SK-N-SH (cell line): ENCODE data around the gene SUCLG2. TPM values are rescaled to one million over a fixed set of nuclear protein-coding genes. Genes with fewer than 3 reads are reported as not detected.

ENCODE experiments used
- CTCF ChIA-PET: fragments of 300-600, 350-600 bp; formaldehyde crosslinking; extraction: SDS; loops from one replicate; lab custom pipeline; 2021; lab: Yijun Ruan, JAX
- POLR2A ChIA-PET: fragments of 350-600 bp; sonication (Branson Sonifier 250); formaldehyde crosslinking; extraction: SDS; loops from one replicate; lab custom pipeline; 2020; ENCODE audit warnings: antibody characterized with exemption, inconsistent platforms; lab: Yijun Ruan, JAX
- DNase-seq: peaks from one replicate; pipeline ENCODE4 v3.0.0; 2012
- H2AFZ ChIP-seq: fragments of 200-600 bp; sonication (generic); 2 replicates; pipeline ENCODE4 v1.8.1; 2016; ENCODE audit warnings: antibody characterized with exemption, mild to moderate bottlenecking, low read depth
- H3F3A ChIP-seq: fragments of 200-600 bp; sonication (generic); replicated peaks from 2 replicates; pipeline ENCODE3; 2016; ENCODE audit warnings: antibody characterized with exemption, mild to moderate bottlenecking; ENCODE audit not compliant: insufficient read depth
- H3K27ac ChIP-seq, 2 experiments: fragments of 200-500 bp in 1 of 2; fragments of 200-600 bp in 1 of 2; sonication (Bioruptor generic) in 1 of 2; sonication (generic), shearing (Covaris generic) in 1 of 2; 2 replicates each; pipeline versions ENCODE4 v1.5.1 to v1.6.1; 2014 to 2016; ENCODE audit warnings: low read depth in 2 of 2, inconsistent platforms in 1 of 2, low read length in 1 of 2, mild to moderate bottlenecking in 1 of 2, mixed read lengths in 1 of 2
- H3K27me3 ChIP-seq: fragments of 200-600 bp; sonication (generic), shearing (Covaris generic); 2 replicates; pipeline ENCODE4 v1.6.1; 2016; ENCODE audit warnings: mixed run types; ENCODE audit not compliant: insufficient read depth
- H3K36me3 ChIP-seq, 2 experiments: fragments of 200-500 bp in 1 of 2; fragments of 200-600 bp in 1 of 2; sonication (Bioruptor generic) in 1 of 2; sonication (generic) in 1 of 2; replicated peaks in 1 of 2; 2 replicates each; pipeline versions ENCODE3 to v1.5.1; 2014 to 2016; ENCODE audit warnings: low read length in 1 of 2, mild to moderate bottlenecking in 1 of 2; ENCODE audit not compliant: insufficient read depth in 2 of 2, control insufficient read depth in 1 of 2
- H3K4me1 ChIP-seq, 2 experiments: fragments of 200-500 bp in 1 of 2; fragments of 200-600 bp in 1 of 2; sonication (Bioruptor generic) in 1 of 2; sonication (generic), shearing (Covaris generic) in 1 of 2; 2 replicates each; pipeline versions ENCODE4 v1.5.1 to v1.6.1; 2014 to 2016; ENCODE audit warnings: low read depth in 1 of 2, low read length in 1 of 2, mixed run types in 1 of 2; ENCODE audit not compliant: insufficient read depth in 2 of 2, control insufficient read depth in 1 of 2
- H3K4me2 ChIP-seq: fragments of 200-600 bp; sonication (generic), shearing (Covaris generic); 2 replicates; pipeline ENCODE4 v1.6.1; 2017; ENCODE audit warnings: mixed run types
- H3K4me3 ChIP-seq, 2 experiments: fragments of 200-500 bp in 1 of 2; fragments of 200-600 bp in 1 of 2; sonication (Bioruptor generic) in 1 of 2; sonication (generic), shearing (Covaris generic) in 1 of 2; 2 replicates each; pipeline versions ENCODE4 v1.5.1 to v1.8.1; 2014 to 2016; ENCODE audit warnings: low read depth in 2 of 2, inconsistent platforms in 1 of 2, low read length in 1 of 2, mild to moderate bottlenecking in 1 of 2, mixed read lengths in 1 of 2, moderate library complexity in 1 of 2
- H3K79me2 ChIP-seq: fragments of 200-600 bp; sonication (generic); 2 replicates; pipeline ENCODE4 v1.8.1; 2017; ENCODE audit warnings: mild to moderate bottlenecking; ENCODE audit not compliant: insufficient read depth
- H3K9ac ChIP-seq: fragments of 200-600 bp; sonication (generic); 2 replicates; pipeline ENCODE4 v1.6.1; 2017; ENCODE audit warnings: mixed run types
- H3K9me2 ChIP-seq: fragments of 200-600 bp; sonication (generic); 2 replicates; pipeline ENCODE4 v1.6.1; 2017; ENCODE audit warnings: mixed run types
- H3K9me3 ChIP-seq: fragments of 200-600 bp; sonication (generic); 2 replicates; pipeline ENCODE4 v1.6.1; 2017; ENCODE audit warnings: mixed run types, mild to moderate bottlenecking, moderate library complexity
- H4K20me1 ChIP-seq: fragments of 200-600 bp; sonication (generic); 2 replicates; pipeline ENCODE4 v1.6.1; 2017; ENCODE audit warnings: mild to moderate bottlenecking, mixed run types; ENCODE audit not compliant: insufficient read depth
- CHD2 ChIP-seq: fragments of 150-350 bp; IDR thresholded peaks from 2 replicates; pipeline ENCODE4 v1.6.1; 2018; ENCODE audit warnings: low read length; ENCODE audit not compliant: partially characterized antibody
- FOXJ3 ChIP-seq: sonication (generic); formaldehyde crosslinking; IDR thresholded peaks from 2 replicates; pipeline ENCODE4 v1.5.1; 2020; ENCODE audit warnings: mild to moderate bottlenecking, missing genetic modification reagents
- FOXM1 ChIP-seq: IDR thresholded peaks from 2 replicates; pipeline ENCODE4 v1.4.0; 2012; ENCODE audit warnings: low read depth, mild to moderate bottlenecking
- JUND ChIP-seq: IDR thresholded peaks from 2 replicates; pipeline ENCODE4 v1.4.0; 2012
- MXI1 ChIP-seq: IDR thresholded peaks from 2 replicates; pipeline ENCODE4 v1.6.1; 2012; ENCODE audit warnings: mild to moderate bottlenecking, low read depth, low read length, improper control_type of control experiment
- RAD21 ChIP-seq: IDR thresholded peaks from 2 replicates; pipeline ENCODE4 v1.6.1; 2012; ENCODE audit warnings: mild to moderate bottlenecking, low read length
- RCOR1 ChIP-seq: fragments of 150-350 bp; IDR thresholded peaks from 2 replicates; pipeline ENCODE4 v1.6.1; 2017; ENCODE audit warnings: antibody characterized with exemption, low read length
- RFX5 ChIP-seq: IDR thresholded peaks from 2 replicates; pipeline ENCODE4 v1.6.1; 2012; ENCODE audit warnings: mild to moderate bottlenecking, improper control_type of control experiment, low read length
- SIN3A ChIP-seq: IDR thresholded peaks from 2 replicates; pipeline ENCODE4 v1.6.1; 2012; ENCODE audit warnings: low read depth, mild to moderate bottlenecking, low read length, moderate library complexity, borderline replicate concordance
- SMC3 ChIP-seq: IDR thresholded peaks from 2 replicates; pipeline ENCODE4 v1.6.1; 2012; ENCODE audit warnings: low read depth, low read length, improper control_type of control experiment
- TAF1 ChIP-seq: IDR thresholded peaks from 2 replicates; pipeline ENCODE4 v1.6.1; 2012; ENCODE audit warnings: low read depth, mild to moderate bottlenecking, low read length, moderate library complexity, borderline replicate concordance
- TEAD4 ChIP-seq: IDR thresholded peaks from 2 replicates; pipeline ENCODE4 v1.4.0; 2012; ENCODE audit warnings: mild to moderate bottlenecking, borderline replicate concordance; ENCODE audit not compliant: insufficient read depth
- USF2 ChIP-seq: fragments of 150-350 bp; IDR thresholded peaks from 2 replicates; pipeline ENCODE4 v1.6.1; 2017; ENCODE audit warnings: antibody characterized with exemption, low read length, low read depth, borderline replicate concordance
- WGBS: methylation state at CpG from one replicate; pipeline ENCODE4 v1.1.6; 2017; ENCODE audit warnings: low lambda C conversion rate; 5-methylcytosine and 5-hydroxymethylcytosine counted together
- polyA plus RNA-seq, 3 experiments: library from polyadenylated mRNA; depleted of rRNA; stranded (reverse); fragments of >200 nt; gene quantifications; 2 replicates each; pipeline ENCODE4 v1.2.3, GENCODE V29; 2012
- TF ChIP-seq, protein P1 (sequence below): fragments of 200-600 bp; sonication (generic); IDR thresholded peaks from 2 replicates; pipeline ENCODE4 v1.6.1; 2017; ENCODE audit warnings: antibody characterized with exemption, mild to moderate bottlenecking, moderate library complexity
- TF ChIP-seq, protein P2 (sequence below): fragments of 150-350 bp; IDR thresholded peaks from 2 replicates; pipeline ENCODE4 v1.6.1; 2016; ENCODE audit warnings: mild to moderate bottlenecking, low read depth, low read length

SUCLG2 gene
- polyA plus RNA-seq, 1 of the 3 experiments (the other 2 are of a cell fraction): 20.2 TPM

GRCh38 chr3:67605377-67605776 is 49.0 kb downstream of the SUCLG2 start:
- H3K27ac ChIP-seq: no peak overlapping the region; a peak in 1 of 4 replicates
- no peaks in the 10 kb centered on the region for H3K9me2 ChIP-seq
- TF ChIP-seq SIN3A: no peak
- TF ChIP-seq JUND: 0 out of 2 replicates have a peak, but pooled peaks have one; percentile 9
- no peak for TF ChIP-seq RCOR1
- TF ChIP-seq, protein P1, sequence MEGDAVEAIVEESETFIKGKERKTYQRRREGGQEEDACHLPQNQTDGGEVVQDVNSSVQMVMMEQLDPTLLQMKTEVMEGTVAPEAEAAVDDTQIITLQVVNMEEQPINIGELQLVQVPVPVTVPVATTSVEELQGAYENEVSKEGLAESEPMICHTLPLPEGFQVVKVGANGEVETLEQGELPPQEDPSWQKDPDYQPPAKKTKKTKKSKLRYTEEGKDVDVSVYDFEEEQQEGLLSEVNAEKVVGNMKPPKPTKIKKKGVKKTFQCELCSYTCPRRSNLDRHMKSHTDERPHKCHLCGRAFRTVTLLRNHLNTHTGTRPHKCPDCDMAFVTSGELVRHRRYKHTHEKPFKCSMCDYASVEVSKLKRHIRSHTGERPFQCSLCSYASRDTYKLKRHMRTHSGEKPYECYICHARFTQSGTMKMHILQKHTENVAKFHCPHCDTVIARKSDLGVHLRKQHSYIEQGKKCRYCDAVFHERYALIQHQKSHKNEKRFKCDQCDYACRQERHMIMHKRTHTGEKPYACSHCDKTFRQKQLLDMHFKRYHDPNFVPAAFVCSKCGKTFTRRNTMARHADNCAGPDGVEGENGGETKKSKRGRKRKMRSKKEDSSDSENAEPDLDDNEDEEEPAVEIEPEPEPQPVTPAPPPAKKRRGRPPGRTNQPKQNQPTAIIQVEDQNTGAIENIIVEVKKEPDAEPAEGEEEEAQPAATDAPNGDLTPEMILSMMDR: peak; percentile 57
- TF ChIP-seq MXI1: no peak
- no peak for TF ChIP-seq USF2
- TF ChIP-seq FOXJ3: no peak
- TF ChIP-seq SMC3: peak; percentile 42
- TF ChIP-seq, protein P2, sequence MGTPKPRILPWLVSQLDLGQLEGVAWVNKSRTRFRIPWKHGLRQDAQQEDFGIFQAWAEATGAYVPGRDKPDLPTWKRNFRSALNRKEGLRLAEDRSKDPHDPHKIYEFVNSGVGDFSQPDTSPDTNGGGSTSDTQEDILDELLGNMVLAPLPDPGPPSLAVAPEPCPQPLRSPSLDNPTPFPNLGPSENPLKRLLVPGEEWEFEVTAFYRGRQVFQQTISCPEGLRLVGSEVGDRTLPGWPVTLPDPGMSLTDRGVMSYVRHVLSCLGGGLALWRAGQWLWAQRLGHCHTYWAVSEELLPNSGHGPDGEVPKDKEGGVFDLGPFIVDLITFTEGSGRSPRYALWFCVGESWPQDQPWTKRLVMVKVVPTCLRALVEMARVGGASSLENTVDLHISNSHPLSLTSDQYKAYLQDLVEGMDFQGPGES: no peak
- TF ChIP-seq TEAD4: no peak
- no peak for TF ChIP-seq RFX5
- no peak for TF ChIP-seq TAF1
- TF ChIP-seq CHD2: no peak
- no peak for TF ChIP-seq FOXM1
- peak; percentile 42 for TF ChIP-seq RAD21
- no peak overlapping the region for H3K9ac ChIP-seq
- H4K20me1 ChIP-seq: no peaks in the 10 kb centered on the region; the same call in 1 of the 2 replicates
- no peaks in the 10 kb centered on the region for H3K9me3 ChIP-seq
- H3K27me3 ChIP-seq: no peaks in the 10 kb centered on the region
- peaks cover 3% of the 10 kb centered on the region for H3F3A ChIP-seq
- ChIA-PET CTCF (interaction anchor here (1.0 kb wide), 1 partner anchor 9 kb away, joined by 4 read pairs; no protein-coding TSS in a partner anchor), POLR2A (no interaction called here)
- DNase-seq: no peak
- 8% methylated on average over 1 of the region's 1 CpG for WGBS
- peaks cover 23 to 50% of the 10 kb centered on the region in 2 experiments for H3K36me3 ChIP-seq
- peaks cover 0 to 2% of the 10 kb centered on the region in 2 experiments; a peak in 1 of 4 replicates for H3K4me1 ChIP-seq
- H3K4me2 ChIP-seq: no peak overlapping the region
- H2AFZ ChIP-seq: no peak overlapping the region
- no peak overlapping the region for H3K4me3 ChIP-seq
- H3K79me2 ChIP-seq: peaks cover 10% of the 10 kb centered on the region; the same call in 1 of the 2 replicates
